PC-9 (cell line): Measurements from ENCODE around the gene OR1S1. TPM values are rescaled to one million over a fixed set of nuclear protein-coding genes. Genes with fewer than 3 reads are reported as not detected.
"Not testable (repeated sequence)": the region's sequence is repeated elsewhere in the genome, so short reads cannot be mapped to it uniquely, and the experiment has no call there.

Source experiments
- Bru-seq: library from RNA; stranded (reverse); fragments of 400-500 nt; gene quantifications from one replicate; lab custom pipeline; 2021; lab: Mats Ljungman, UMichigan
- BruChase-seq, 2 experiments: library from RNA; stranded (reverse); fragments of 400-500 nt; gene quantifications; one replicate each; lab custom pipeline; 2021; lab: Mats Ljungman, UMichigan
- BruUV-seq: library from RNA; stranded (reverse); fragments of 400-500 nt; replicated peaks from 2 replicates; lab custom pipeline; 2021; lab: Mats Ljungman, UMichigan
- CTCF ChIA-PET: fragments of 300-600 bp; sonication (Branson Sonifier 250); formaldehyde crosslinking; loops from one replicate; lab custom pipeline; 2022; ENCODE audit warnings: antibody characterized with exemption; lab: Charles Lee
- POLR2A ChIA-PET: fragments of 300-600 bp; sonication (Branson Sonifier 250); formaldehyde crosslinking; loops from one replicate; lab custom pipeline; 2022; ENCODE audit warnings: antibody characterized with exemption; ENCODE audit not compliant: unreplicated experiment; lab: Charles Lee
- DNase-seq, 2 experiments: peaks; one replicate each; pipeline versions ENCODE4 v3.0.0 to v3.0.0-alpha.2; 2015 to 2022; ENCODE audit warnings: mixed read lengths in 1 of 2
- H2AFZ ChIP-seq: fragments of 200-600 bp; sonication (generic); 2 replicates; pipeline ENCODE4 v1.8.1; 2017; ENCODE audit warnings: antibody characterized with exemption
- H3F3A ChIP-seq: fragments of 200-600 bp; sonication (generic); 2 replicates; pipeline ENCODE4 v1.8.1; 2017; ENCODE audit warnings: antibody characterized with exemption, mild to moderate bottlenecking, low read depth; ENCODE audit not compliant: insufficient read depth
- H3K27ac ChIP-seq: fragments of 200-600 bp; sonication (generic); 2 replicates; pipeline ENCODE4 v1.6.1; 2016; ENCODE audit warnings: mixed run types
- H3K27me3 ChIP-seq: fragments of 200-600 bp; sonication (generic); 2 replicates; pipeline ENCODE4 v1.6.1; 2016; ENCODE audit warnings: low read depth, mixed run types; ENCODE audit not compliant: insufficient read depth
- H3K36me3 ChIP-seq: fragments of 200-600 bp; sonication (generic); 2 replicates; pipeline ENCODE4 v1.6.1; 2016; ENCODE audit warnings: low read depth, mixed run types
- H3K4me1 ChIP-seq: fragments of 200-600 bp; sonication (generic); replicated peaks from 2 replicates; pipeline ENCODE4 v1.6.1; 2016; ENCODE audit warnings: mixed run types; ENCODE audit not compliant: insufficient read depth
- H3K4me2 ChIP-seq: fragments of 200-600 bp; sonication (generic); 2 replicates; pipeline ENCODE4 v1.6.1; 2017; ENCODE audit warnings: mixed run types
- H3K4me3 ChIP-seq: fragments of 200-600 bp; sonication (generic); 2 replicates; pipeline ENCODE4 v1.6.1; 2016; ENCODE audit warnings: mixed run types
- H3K79me2 ChIP-seq: fragments of 200-600 bp; sonication (generic); 2 replicates; pipeline ENCODE4 v1.6.1; 2017; ENCODE audit warnings: low read depth, mixed run types
- H3K9me2 ChIP-seq: fragments of 200-600 bp; sonication (generic); 2 replicates; pipeline ENCODE4 v1.8.1; 2017; ENCODE audit warnings: mild to moderate bottlenecking; ENCODE audit not compliant: insufficient read depth
- H3K9me3 ChIP-seq: fragments of 200-600 bp; sonication (generic); 2 replicates; pipeline ENCODE4 v1.8.1; 2016; ENCODE audit warnings: low read depth; ENCODE audit not compliant: insufficient read depth
- H4K20me1 ChIP-seq: fragments of 200-600 bp; sonication (generic); 2 replicates; pipeline ENCODE4 v1.8.1; 2017; ENCODE audit not compliant: insufficient read depth
- CTCF ChIP-seq: fragments of 200-600 bp; sonication (generic); conservative IDR thresholded peaks from 2 replicates; pipeline ENCODE4 v1.6.1; 2017; ENCODE audit warnings: mixed run types, antibody characterized with exemption, mild to moderate bottlenecking, moderate library complexity
- EZH2 ChIP-seq: fragments of 200-600 bp; sonication (generic); IDR thresholded peaks from 2 replicates; pipeline ENCODE4 v1.8.0; 2017; ENCODE audit warnings: antibody characterized with exemption, low read depth
- intact Hi-C: fragments of 100-400 bp; cut with micrococcal nuclease; formaldehyde crosslinking; loops from one replicate; pipeline ENCODE4 v1.10.0; 2022; ENCODE audit not compliant: unreplicated experiment
- long read RNA-seq: library from polyadenylated mRNA; stranded (forward); transcript quantifications from one replicate; pipeline ENCODE4 v2.0.0, GENCODE V29; 2022
- total RNA-seq: library from RNA; stranded (reverse); gene quantifications from 2 replicates; pipeline ENCODE4 v1.2.3, GENCODE V29; 2021

OR1S1 gene
- total RNA-seq = not detected in 2 replicates
- Bru-seq, nascent RNA = not detected
- BruChase-seq, experiment 1, labeled RNA remaining after a 2-hour chase = not detected
- not detected for BruChase-seq, experiment 2, labeled RNA remaining after a 6-hour chase
- long read RNA-seq = 0 reads

- H3K4me1 ChIP-seq, intact Hi-C loops, H3K4me2 ChIP-seq, H3F3A ChIP-seq, H2AFZ ChIP-seq, H4K20me1 ChIP-seq, H3K27me3 ChIP-seq, H3K27ac ChIP-seq, H3K36me3 ChIP-seq, H3K79me2 ChIP-seq, H3K4me3 ChIP-seq, BruUV-seq, H3K9me3 ChIP-seq, H3K9me2 ChIP-seq, POLR2A ChIA-PET, CTCF ChIA-PET, DNase-seq: not testable (repeated sequence)
Measured at GRCh38 chr11:58212420-58212819, at the start of gene OR1S1. Gene OR1S1 (plus strand): TSS chr11:58212720.

GRCh38 chr11:58164389-58164788 is 48.1 kb upstream of the OR1S1 start:
- no peaks in the 10 kb centered on the region for H4K20me1 ChIP-seq
- intact Hi-C loops = no loop called here
- H3K9me3 ChIP-seq = no peaks in the 10 kb centered on the region
- H3F3A ChIP-seq = no peaks in the 10 kb centered on the region
- DNase-seq = no peak
- 0 out of 2 replicates have a peak, but pooled peaks cover 6% of the 10 kb centered on the region for H3K27me3 ChIP-seq
- H2AFZ ChIP-seq = no peak overlapping the region
- H3K9me2 ChIP-seq = no peaks in the 10 kb centered on the region; the same call in 1 of the 2 replicates
- H3K36me3 ChIP-seq = no peaks in the 10 kb centered on the region
- H3K4me3 ChIP-seq = no peak overlapping the region
- no TSS peak for BruUV-seq
- no peak overlapping the region for H3K4me2 ChIP-seq
- CTCF ChIA-PET = interaction anchor here (0.6 kb wide), 1 partner anchor 32 kb away, joined by 9 read pairs; no protein-coding TSS in a partner anchor
- TF ChIP-seq CTCF = no peak
- no peak for TF ChIP-seq EZH2
- POLR2A ChIA-PET = no interaction called here
- H3K27ac ChIP-seq = no peak overlapping the region
- H3K79me2 ChIP-seq = no peaks in the 10 kb centered on the region
- H3K4me1 ChIP-seq = no peaks in the 10 kb centered on the region

- CTCF ChIA-PET = no interaction called here
- Histone ChIP-seq H2AFZ (no peak overlapping the region), H4K20me1 (no peaks in the 10 kb centered on the region), H3F3A (no peaks in the 10 kb centered on the region), H3K9me3 (no peaks in the 10 kb centered on the region), H3K9me2 (no peaks in the 10 kb centered on the region; the same call in 1 of the 2 replicates), H3K79me2 (no peaks in the 10 kb centered on the region), H3K4me1 (no peaks in the 10 kb centered on the region), H3K27me3 (0 out of 2 replicates have a peak, but pooled peaks cover 6% of the 10 kb centered on the region), H3K36me3 (no peaks in the 10 kb centered on the region), H3K4me2 (no peak overlapping the region), H3K27ac (no peak overlapping the region), H3K4me3 (no peak overlapping the region)
- intact Hi-C loops = no loop called here
- POLR2A ChIA-PET = no interaction called here
- no TSS peak for BruUV-seq
- no peak for DNase-seq
- no peak for TF ChIP-seq CTCF
- no peak for TF ChIP-seq EZH2
Measured at GRCh38 chr11:58164990-58165389, 47.5 kb upstream of the OR1S1 start.
